ENCODE measurements around the gene MAP4K1.

DNA sequence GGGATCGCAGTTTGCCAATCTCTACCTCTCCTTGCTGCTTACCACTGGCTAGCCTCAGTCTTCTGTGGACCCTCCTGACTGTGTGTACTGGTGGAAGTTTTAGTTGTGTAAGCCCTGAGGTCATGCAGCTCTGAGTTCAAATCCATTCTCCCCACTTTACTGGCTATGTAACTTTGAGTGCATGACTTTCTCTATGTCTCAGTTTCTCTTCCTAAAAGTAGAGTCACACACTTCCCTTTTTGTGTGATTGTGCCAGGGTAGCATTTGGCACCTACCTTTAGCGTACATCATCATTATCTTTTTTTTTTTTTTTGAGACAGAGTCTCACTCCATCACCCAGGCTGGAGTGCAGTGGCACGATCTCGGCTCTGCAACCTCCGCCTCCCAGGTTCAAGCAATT, 70.3 kb downstream of the MAP4K1 start:
- TF ChIP-seq EZH2phosphoT487 (IDR thresholded peaks at IDR 0.05; ENCODE audit: low read length) (no peak), EZH2 (optimal IDR thresholded peaks at IDR 0.05; ENCODE audit: low read depth, low read length) (no peak)
- TF ChIP-seq, protein P1, sequence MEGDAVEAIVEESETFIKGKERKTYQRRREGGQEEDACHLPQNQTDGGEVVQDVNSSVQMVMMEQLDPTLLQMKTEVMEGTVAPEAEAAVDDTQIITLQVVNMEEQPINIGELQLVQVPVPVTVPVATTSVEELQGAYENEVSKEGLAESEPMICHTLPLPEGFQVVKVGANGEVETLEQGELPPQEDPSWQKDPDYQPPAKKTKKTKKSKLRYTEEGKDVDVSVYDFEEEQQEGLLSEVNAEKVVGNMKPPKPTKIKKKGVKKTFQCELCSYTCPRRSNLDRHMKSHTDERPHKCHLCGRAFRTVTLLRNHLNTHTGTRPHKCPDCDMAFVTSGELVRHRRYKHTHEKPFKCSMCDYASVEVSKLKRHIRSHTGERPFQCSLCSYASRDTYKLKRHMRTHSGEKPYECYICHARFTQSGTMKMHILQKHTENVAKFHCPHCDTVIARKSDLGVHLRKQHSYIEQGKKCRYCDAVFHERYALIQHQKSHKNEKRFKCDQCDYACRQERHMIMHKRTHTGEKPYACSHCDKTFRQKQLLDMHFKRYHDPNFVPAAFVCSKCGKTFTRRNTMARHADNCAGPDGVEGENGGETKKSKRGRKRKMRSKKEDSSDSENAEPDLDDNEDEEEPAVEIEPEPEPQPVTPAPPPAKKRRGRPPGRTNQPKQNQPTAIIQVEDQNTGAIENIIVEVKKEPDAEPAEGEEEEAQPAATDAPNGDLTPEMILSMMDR (IDR thresholded peaks at IDR 0.05; ENCODE audit: low read length) = no peak

Data from MM.1S (cell line).